ENCODE results near the gene OGN. TPM values are rescaled to one million over a fixed set of nuclear protein-coding genes. Genes with fewer than 3 reads are reported as not detected.

The OGN gene
- total and polyA plus RNA-seq, 2 donors (not counting 1 experiment from before 2014, with no cell fraction given), result not detected

- Histone ChIP-seq H3K4me1 (ENCODE audit: control insufficient read depth in 2 of 2, insufficient read depth in 2 of 2, low read length in 2 of 2) (no peaks in the 10 kb centered on the region), H3K4me2 (replicated peaks; ENCODE audit: low read depth, low read length, poor library complexity, severe bottlenecking) (no peak overlapping the region), H4K20me1 (ENCODE audit: control insufficient read depth, insufficient read depth, low read length, poor library complexity, severe bottlenecking) (no peaks in the 10 kb centered on the region), H2AFZ (ENCODE audit: insufficient read depth, low read depth, low read length, poor library complexity, severe bottlenecking) (no peak overlapping the region), H3K9me3 (ENCODE audit: control extremely low read depth in 1 of 3, control insufficient read depth in 2 of 3, insufficient read depth in 1 of 3, low read length in 2 of 3) (peaks cover 0 to 17% (median 6%) of the 10 kb centered on the region in 3 donors), H3K79me2 (ENCODE audit: control insufficient read depth, insufficient read depth, low read length) (peaks cover 4% of the 10 kb centered on the region), H3K4me3 (ENCODE audit: control extremely low read depth in 1 of 5, extremely low read depth in 1 of 5, insufficient read depth in 1 of 5, low read depth in 2 of 5, low read length in 4 of 5) (no peak overlapping the region), H3K27ac (ENCODE audit: low read length in 2 of 2) (no peak overlapping the region), H3K27me3 (replicated peaks in 1 of 4; ENCODE audit: control extremely low read depth in 1 of 4, control insufficient read depth in 3 of 4, insufficient read depth in 4 of 4, low read length in 3 of 4) (no peaks in the 10 kb centered on the region), H3K9ac (ENCODE audit: low read length) (no peak overlapping the region), H3K36me3 (replicated peaks in 1 of 2; ENCODE audit: control extremely low read depth in 1 of 2, control insufficient read depth in 1 of 2, extremely low read depth in 1 of 2, insufficient read depth in 2 of 2, low read length in 1 of 2) (no peaks in the 10 kb centered on the region)
- TF ChIP-seq CTCF (IDR thresholded peaks at IDR 0.05) (no peak), EZH2 (IDR thresholded peaks at IDR 0.05; ENCODE audit: borderline replicate concordance, insufficient read depth, low read depth, low read length, poor library complexity, severe bottlenecking) (no peak)
- ATAC-seq (ENCODE audit: low read depth) (no peak), DNase-seq (no peak)
- Mint-ChIP-seq H3K9me3 (ENCODE audit: insufficient read depth) (peaks cover 2% of the 10 kb centered on the region), H3K27ac (no peak overlapping the region), H3K4me1 (no peaks in the 10 kb centered on the region), H3K4me3 (no peak overlapping the region), H3K27me3 (no peaks in the 10 kb centered on the region)
- intact Hi-C loops (cut with micrococcal nuclease), result no loop called here
- no CpG with 5 or more reads among the region's 2 CpGs for WGBS (ENCODE audit: insufficient coverage)
- CTCF ChIA-PET, result no interaction called here
- POLR2A ChIA-PET, result no interaction called here
Observed at GRCh38 chr9:92377876-92378275, 26.5 kb downstream of the OGN start.

GRCh38 chr9:92373167-92373566 is 31.2 kb downstream of the OGN start:
- DNase-seq (no peak), ATAC-seq (ENCODE audit: low read depth) (no peak)
- H4K20me1 ChIP-seq (ENCODE audit: control insufficient read depth, insufficient read depth, low read length, poor library complexity, severe bottlenecking), result no peaks in the 10 kb centered on the region
- no peak overlapping the region for H3K4me3 ChIP-seq (ENCODE audit: control extremely low read depth in 1 of 5, extremely low read depth in 1 of 5, insufficient read depth in 1 of 5, low read depth in 2 of 5, low read length in 4 of 5)
- H3K9me3 ChIP-seq (ENCODE audit: control extremely low read depth in 1 of 3, control insufficient read depth in 2 of 3, insufficient read depth in 1 of 3, low read length in 2 of 3), result peaks cover 1 to 21% (median 6%) of the 10 kb centered on the region in 3 donors
- H3K27ac Mint-ChIP-seq, result no peak overlapping the region
- H2AFZ ChIP-seq (ENCODE audit: insufficient read depth, low read depth, low read length, poor library complexity, severe bottlenecking), result no peak overlapping the region
- no peaks in the 10 kb centered on the region for H3K27me3 Mint-ChIP-seq
- no peaks in the 10 kb centered on the region for H3K4me1 ChIP-seq (ENCODE audit: control insufficient read depth in 2 of 2, insufficient read depth in 2 of 2, low read length in 2 of 2)
- no peak overlapping the region for H3K9ac ChIP-seq (ENCODE audit: low read length)
- 100% methylated on average over 1 of the region's 2 CpGs for WGBS (ENCODE audit: insufficient coverage)
- TF ChIP-seq EZH2 (IDR thresholded peaks at IDR 0.05; ENCODE audit: borderline replicate concordance, insufficient read depth, low read depth, low read length, poor library complexity, severe bottlenecking) (no peak), CTCF (IDR thresholded peaks at IDR 0.05) (no peak)
- no peak overlapping the region for H3K4me2 ChIP-seq (replicated peaks; ENCODE audit: low read depth, low read length, poor library complexity, severe bottlenecking)
- CTCF ChIA-PET, result no interaction called here
- H3K9me3 Mint-ChIP-seq (ENCODE audit: insufficient read depth), result peaks cover 2% of the 10 kb centered on the region
- no peaks in the 10 kb centered on the region for H3K36me3 ChIP-seq (replicated peaks in 1 of 2; ENCODE audit: control extremely low read depth in 1 of 2, control insufficient read depth in 1 of 2, extremely low read depth in 1 of 2, insufficient read depth in 2 of 2, low read length in 1 of 2)
- no peaks in the 10 kb centered on the region for H3K4me1 Mint-ChIP-seq
- H3K4me3 Mint-ChIP-seq, result no peak overlapping the region
- no peak overlapping the region for H3K27ac ChIP-seq (ENCODE audit: low read length in 2 of 2)
- POLR2A ChIA-PET, result no interaction called here
- H3K79me2 ChIP-seq (ENCODE audit: control insufficient read depth, insufficient read depth, low read length), result peaks cover 4% of the 10 kb centered on the region
- no peaks in the 10 kb centered on the region for H3K27me3 ChIP-seq (replicated peaks in 1 of 4; ENCODE audit: control extremely low read depth in 1 of 4, control insufficient read depth in 3 of 4, insufficient read depth in 4 of 4, low read length in 3 of 4)
- intact Hi-C loops (cut with micrococcal nuclease), result no loop called here
